GM23248 (cell line): ENCODE results near the gene TBC1D24. TPM values are rescaled to one million over a fixed set of nuclear protein-coding genes. Genes with fewer than 3 reads are reported as not detected.

Source experiments
- DNase-seq: peaks from one replicate; pipeline ENCODE4 v3.0.0-alpha.2; 2015
- H2AFZ ChIP-seq: fragments of 200-600 bp; sonication (generic); 2 replicates; pipeline ENCODE4 v1.6.1; 2016; ENCODE audit warnings: antibody characterized with exemption
- H3F3A ChIP-seq: fragments of 200-600 bp; sonication (generic); 2 replicates; pipeline ENCODE4 v1.6.1; 2016; ENCODE audit warnings: mild to moderate bottlenecking, antibody characterized with exemption, mixed run types; ENCODE audit not compliant: insufficient read depth
- H3K27ac ChIP-seq: fragments of 200-600 bp; sonication (generic); 2 replicates; pipeline ENCODE4 v1.5.1; 2016; ENCODE audit warnings: mild to moderate bottlenecking
- H3K27me3 ChIP-seq: fragments of 200-600 bp; sonication (generic); replicated peaks from 2 replicates; pipeline ENCODE4 v1.6.1; 2016; ENCODE audit warnings: mild to moderate bottlenecking; ENCODE audit not compliant: insufficient read depth
- H3K36me3 ChIP-seq: fragments of 200-600 bp; sonication (generic); 2 replicates; pipeline ENCODE4 v1.6.1; 2016; ENCODE audit warnings: low read depth, mild to moderate bottlenecking
- H3K4me1 ChIP-seq: fragments of 200-600 bp; sonication (generic); 2 replicates; pipeline ENCODE4 v1.6.1; 2016; ENCODE audit warnings: mild to moderate bottlenecking; ENCODE audit not compliant: insufficient read depth
- H3K4me2 ChIP-seq: fragments of 200-600 bp; sonication (generic); one replicate; pipeline ENCODE4 v1.6.1; 2016; ENCODE audit warnings: mild to moderate bottlenecking; ENCODE audit not compliant: unreplicated experiment
- H3K4me3 ChIP-seq: fragments of 200-600 bp; sonication (generic); 2 replicates; pipeline ENCODE4 v1.5.1; 2016; ENCODE audit warnings: mild to moderate bottlenecking
- H3K79me2 ChIP-seq: fragments of 200-600 bp; sonication (generic); 2 replicates; pipeline ENCODE4 v1.6.1; 2016; ENCODE audit warnings: mild to moderate bottlenecking; ENCODE audit not compliant: insufficient read depth
- H3K9ac ChIP-seq: fragments of 200-600 bp; sonication (generic); 2 replicates; pipeline ENCODE4 v1.6.1; 2016; ENCODE audit warnings: mild to moderate bottlenecking
- H3K9me2 ChIP-seq: fragments of 200-600 bp; sonication (generic); 2 replicates; pipeline ENCODE4 v1.6.1; 2016; ENCODE audit warnings: mixed run types, mild to moderate bottlenecking, moderate library complexity; ENCODE audit not compliant: insufficient read depth
- H3K9me3 ChIP-seq: fragments of 200-600 bp; sonication (generic); one replicate; pipeline ENCODE4 v1.6.1; 2017; ENCODE audit warnings: low read depth
- H4K20me1 ChIP-seq: fragments of 200-600 bp; sonication (generic); 2 replicates; pipeline ENCODE4 v1.6.0; 2016; ENCODE audit not compliant: insufficient read depth
- EZH2 ChIP-seq: fragments of 200-600 bp; sonication (generic); IDR thresholded peaks from 2 replicates; pipeline ENCODE4 v1.6.1; 2018; ENCODE audit warnings: antibody characterized with exemption, mild to moderate bottlenecking; ENCODE audit not compliant: insufficient read depth, poor library complexity, severe bottlenecking
- EZH2phosphoT487 ChIP-seq: fragments of 200-600 bp; sonication (generic); IDR thresholded peaks from 2 replicates; pipeline ENCODE4 v1.6.1; 2018; ENCODE audit warnings: antibody characterized with exemption, moderate library complexity, mild to moderate bottlenecking, low read depth; ENCODE audit not compliant: insufficient read depth
- WGBS, 2 experiments: methylation state at CpG; one replicate each; pipeline ENCODE4 v1.1.6; 2015 to 2017; ENCODE audit warnings: low lambda C conversion rate in 2 of 2, low coverage in 1 of 2; ENCODE audit errors: missing lambda C conversion rate in 2 of 2; 5-methylcytosine and 5-hydroxymethylcytosine counted together
- in situ Hi-C: fragments of 300-500 bp; cut with MboI; formaldehyde crosslinking; loops from 2 replicates; pipeline ENCODE4 v1.15.0; 2020
- polyA plus RNA-seq: library from polyadenylated mRNA; unstranded; fragments of >200 nt; fragmentation: Nextera tagmentation; extraction: Ambion mirVana; gene quantifications from 2 replicates; pipeline ENCODE4 v1.2.1, GENCODE V29; 2016
- total RNA-seq: library from RNA; depleted of rRNA; stranded (reverse); fragments of >200 nt; shearing (Covaris generic); gene quantifications from 2 replicates; pipeline ENCODE4 v1.2.3, GENCODE V29; 2014

TBC1D24 gene
- total and polyA plus RNA-seq, 2 experiments from 2014 or later: 10.1 to 18.7 TPM

DNA sequence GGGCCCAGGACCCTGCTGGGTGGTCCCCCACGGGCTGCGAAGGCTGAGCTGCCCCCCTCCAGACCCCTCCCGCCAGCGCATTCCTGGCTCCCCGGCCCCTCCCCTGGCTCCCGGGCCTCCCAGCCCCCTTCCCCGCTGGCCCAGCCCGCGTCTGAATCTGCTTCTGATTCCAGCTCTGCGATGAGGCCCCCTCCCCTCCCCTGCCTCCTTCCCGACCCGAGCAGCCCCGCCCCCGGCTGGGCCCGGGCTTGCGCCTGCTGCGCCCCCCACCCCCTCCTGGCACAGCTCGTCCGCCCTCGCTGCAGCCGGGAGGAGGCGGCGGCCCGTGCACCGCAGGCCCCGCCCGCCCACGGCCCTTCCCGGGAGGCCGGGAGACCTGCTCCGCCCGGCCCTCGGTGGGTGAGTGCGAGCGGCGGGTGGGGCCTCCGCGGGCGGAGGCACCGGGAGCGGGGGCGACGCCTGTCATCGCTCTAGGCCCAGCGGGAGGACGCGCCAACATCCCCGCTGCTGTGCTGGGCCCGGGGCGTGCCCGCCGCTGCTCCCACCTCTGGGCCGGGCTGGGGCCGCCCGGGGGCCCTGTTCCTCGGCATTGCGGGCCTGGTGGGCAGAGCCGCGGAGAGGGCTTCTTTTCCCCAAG, 3.8 kb upstream of the TBC1D24 start, which contains the start of gene NTN3:
Gene NTN3, plus strand, starts transcription at position 282 of the 637 bp plus-strand sequence. CDS start 405 bp downstream, outside the sequence.
- H2AFZ ChIP-seq: no peak within 1 kb of the TSS
- H3K27me3 ChIP-seq: no peaks in the 10 kb centered on the region
- H3K9me3 ChIP-seq: no peaks in the 10 kb centered on the region
- no peaks in the 10 kb centered on the region for H3K9me2 ChIP-seq
- no peaks in the 10 kb centered on the region for H3F3A ChIP-seq
- H4K20me1 ChIP-seq: no peaks in the 10 kb centered on the region
- 1 to 2% methylated on average over 24 to 38 of the region's 59 CpGs for WGBS, 2 experiments
- no peak within 1 kb of the TSS for H3K27ac ChIP-seq
- H3K79me2 ChIP-seq: peaks cover 8% of the 10 kb centered on the region; the same call in 1 of the 2 replicates
- peak within 1 kb of the TSS; percentile 35 for H3K4me2 ChIP-seq
- TF ChIP-seq EZH2phosphoT487 (no peak), EZH2 (no peak)
- no peak within 1 kb of the TSS for H3K9ac ChIP-seq
- peak; percentile 58 for DNase-seq
- peak within 1 kb of the TSS; percentile 31 for H3K4me3 ChIP-seq
- no peaks in the 10 kb centered on the region for H3K36me3 ChIP-seq
- no peaks in the 10 kb centered on the region; the same call in 1 of the 2 replicates for H3K4me1 ChIP-seq
- in situ Hi-C loops: no loop called here

DNA sequence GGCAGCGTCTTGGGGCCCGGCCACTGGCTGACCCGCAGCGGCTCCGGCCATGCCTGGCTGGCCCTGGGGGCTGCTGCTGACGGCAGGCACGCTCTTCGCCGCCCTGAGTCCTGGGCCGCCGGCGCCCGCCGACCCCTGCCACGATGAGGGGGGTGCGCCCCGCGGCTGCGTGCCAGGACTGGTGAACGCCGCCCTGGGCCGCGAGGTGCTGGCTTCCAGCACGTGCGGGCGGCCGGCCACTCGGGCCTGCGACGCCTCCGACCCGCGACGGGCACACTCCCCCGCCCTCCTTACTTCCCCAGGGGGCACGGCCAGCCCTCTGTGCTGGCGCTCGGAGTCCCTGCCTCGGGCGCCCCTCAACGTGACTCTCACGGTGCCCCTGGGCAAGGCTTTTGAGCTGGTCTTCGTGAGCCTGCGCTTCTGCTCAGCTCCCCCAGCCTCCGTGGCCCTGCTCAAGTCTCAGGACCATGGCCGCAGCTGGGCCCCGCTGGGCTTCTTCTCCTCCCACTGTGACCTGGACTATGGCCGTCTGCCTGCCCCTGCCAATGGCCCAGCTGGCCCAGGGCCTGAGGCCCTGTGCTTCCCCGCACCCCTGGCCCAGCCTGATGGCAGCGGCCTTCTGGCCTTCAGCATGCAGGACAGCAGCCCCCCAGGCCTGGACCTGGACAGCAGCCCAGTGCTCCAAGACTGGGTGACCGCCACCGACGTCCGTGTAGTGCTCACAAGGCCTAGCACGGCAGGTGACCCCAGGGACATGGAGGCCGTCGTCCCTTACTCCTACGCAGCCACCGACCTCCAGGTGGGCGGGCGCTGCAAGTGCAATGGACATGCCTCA, 3.1 kb upstream of the TBC1D24 start:
- in situ Hi-C loops: no loop called here

DNA sequence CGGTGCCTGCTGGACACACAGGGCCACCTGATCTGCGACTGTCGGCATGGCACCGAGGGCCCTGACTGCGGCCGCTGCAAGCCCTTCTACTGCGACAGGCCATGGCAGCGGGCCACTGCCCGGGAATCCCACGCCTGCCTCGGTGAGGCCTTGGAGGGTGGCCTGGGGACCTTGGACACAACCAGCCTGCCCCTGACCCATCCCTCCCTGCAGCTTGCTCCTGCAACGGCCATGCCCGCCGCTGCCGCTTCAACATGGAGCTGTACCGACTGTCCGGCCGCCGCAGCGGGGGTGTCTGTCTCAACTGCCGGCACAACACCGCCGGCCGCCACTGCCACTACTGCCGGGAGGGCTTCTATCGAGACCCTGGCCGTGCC, 2.5 kb upstream of the TBC1D24 start:
- 94 to 97% methylated on average over 26 to 27 of the region's 27 CpGs for WGBS, 2 experiments
- in situ Hi-C loops: no loop called here

More for the DNA sequence above, 3.1 kb upstream of the TBC1D24 start:
- no peak overlapping the region for H3K9ac ChIP-seq
- TF ChIP-seq EZH2 (no peak), EZH2phosphoT487 (no peak)
- peak overlapping the region; percentile 31 for H3K4me3 ChIP-seq
- no peaks in the 10 kb centered on the region; the same call in 1 of the 2 replicates for H3K4me1 ChIP-seq
- WGBS, 2 experiments: 41 to 72% methylated on average over 29 to 59 of the region's 61 CpGs
- H3F3A ChIP-seq: no peaks in the 10 kb centered on the region
- H4K20me1 ChIP-seq: no peaks in the 10 kb centered on the region
- H3K9me2 ChIP-seq: no peaks in the 10 kb centered on the region
- peaks cover 15% of the 10 kb centered on the region for H3K79me2 ChIP-seq
- H3K27ac ChIP-seq: no peak overlapping the region
- no peaks in the 10 kb centered on the region for H3K36me3 ChIP-seq
- H3K4me2 ChIP-seq: no peak overlapping the region
- H3K9me3 ChIP-seq: no peaks in the 10 kb centered on the region
- H2AFZ ChIP-seq: no peak overlapping the region
- DNase-seq: no peak
- no peaks in the 10 kb centered on the region for H3K27me3 ChIP-seq

DNA sequence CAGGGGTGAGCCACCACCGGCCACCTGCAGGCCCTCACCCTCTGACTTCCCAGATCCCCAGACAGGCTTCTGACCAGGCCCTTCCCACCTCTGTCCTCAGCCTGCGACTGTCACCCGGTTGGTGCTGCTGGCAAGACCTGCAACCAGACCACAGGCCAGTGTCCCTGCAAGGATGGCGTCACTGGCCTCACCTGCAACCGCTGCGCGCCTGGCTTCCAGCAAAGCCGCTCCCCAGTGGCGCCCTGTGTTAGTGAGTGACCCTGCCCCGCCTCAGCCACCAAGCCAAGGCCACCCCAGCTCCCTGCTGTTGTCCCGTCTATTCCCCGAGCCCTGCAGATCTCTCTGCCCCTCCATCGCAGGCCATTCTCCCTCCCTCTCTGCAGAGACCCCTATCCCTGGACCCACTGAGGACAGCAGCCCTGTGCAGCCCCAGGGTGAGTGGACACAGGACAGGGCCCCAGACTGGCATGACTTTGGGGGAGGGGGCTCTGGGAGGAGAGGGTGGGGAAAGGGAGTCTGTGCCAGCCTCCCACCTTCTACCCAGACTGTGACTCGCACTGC, 2.0 kb upstream of the TBC1D24 start:
- no peak overlapping the region for H3K4me2 ChIP-seq
- peaks cover 23% of the 10 kb centered on the region for H3K79me2 ChIP-seq
- H3K27me3 ChIP-seq: no peaks in the 10 kb centered on the region
- no peaks in the 10 kb centered on the region for H3F3A ChIP-seq
- H3K9me3 ChIP-seq: no peaks in the 10 kb centered on the region
- H3K9ac ChIP-seq: no peak overlapping the region
- TF ChIP-seq EZH2phosphoT487: no peak
- no peak for TF ChIP-seq EZH2
- H4K20me1 ChIP-seq: no peaks in the 10 kb centered on the region
- H3K27ac ChIP-seq: no peak overlapping the region
- WGBS, 2 experiments: 87 to 93% methylated on average over 10 to 14 of the region's 14 CpGs
- H3K4me1 ChIP-seq: no peaks in the 10 kb centered on the region; the same call in 1 of the 2 replicates
- DNase-seq: no peak
- no peak overlapping the region for H2AFZ ChIP-seq
- no peaks in the 10 kb centered on the region for H3K9me2 ChIP-seq
- H3K4me3 ChIP-seq: no peak overlapping the region
- no peaks in the 10 kb centered on the region for H3K36me3 ChIP-seq
- in situ Hi-C loops: no loop called here

More for the DNA sequence above, 2.5 kb upstream of the TBC1D24 start:
- Histone ChIP-seq H3K9me3 (no peaks in the 10 kb centered on the region), H3F3A (no peaks in the 10 kb centered on the region), H3K4me1 (no peaks in the 10 kb centered on the region; the same call in 1 of the 2 replicates), H3K79me2 (peaks cover 20% of the 10 kb centered on the region), H2AFZ (no peak overlapping the region), H3K4me2 (no peak overlapping the region), H3K27ac (no peak overlapping the region), H3K4me3 (no peak overlapping the region), H3K27me3 (no peaks in the 10 kb centered on the region), H3K36me3 (no peaks in the 10 kb centered on the region), H4K20me1 (no peaks in the 10 kb centered on the region), H3K9me2 (no peaks in the 10 kb centered on the region), H3K9ac (no peak overlapping the region)
- TF ChIP-seq EZH2phosphoT487: no peak
- TF ChIP-seq EZH2: no peak
- DNase-seq: no peak
